ENCODE data around the gene MYBPC1. TPM values are rescaled to one million over a fixed set of nuclear protein-coding genes. Genes with fewer than 3 reads are reported as not detected.

Gene MYBPC1
- total and polyA plus RNA-seq, 2 experiments from 2014 or later = 0.18 TPM; not detected in 1

- Mint-ChIP-seq H3K27me3 (ENCODE audit: insufficient read depth, low read depth, poor library complexity) (no peaks in the 10 kb centered on the region), H3K36me3 (ENCODE audit: low read depth) (no peaks in the 10 kb centered on the region; the same call in 2 of the 3 replicates), H3K4me3 (no peak overlapping the region), H3K4me1 (peaks cover 7% of the 10 kb centered on the region; the same call in 2 of the 3 replicates), H3K9me3 (no peaks in the 10 kb centered on the region), H3K27ac (peak overlapping the region; percentile 53; the same call in 1 of the 2 replicates)
- Histone ChIP-seq H3K4me3 (no peak overlapping the region), H4K20me1 (replicated peaks; ENCODE audit: insufficient read depth) (no peaks in the 10 kb centered on the region), H3K9me2 (ENCODE audit: insufficient read depth) (no peaks in the 10 kb centered on the region), H2AFZ (no peak overlapping the region), H3K27ac (ENCODE audit: low read depth) (no peak overlapping the region), H3K4me2 (no peak overlapping the region), H3K36me3 (ENCODE audit: insufficient read depth) (no peaks in the 10 kb centered on the region), H3F3A (replicated peaks; ENCODE audit: low read depth) (no peaks in the 10 kb centered on the region), H3K27me3 (ENCODE audit: insufficient read depth) (no peaks in the 10 kb centered on the region), H3K79me2 (replicated peaks; ENCODE audit: insufficient read depth) (peaks cover 9% of the 10 kb centered on the region; the same call in 1 of the 2 replicates), H3K4me1 (ENCODE audit: insufficient read depth) (no peaks in the 10 kb centered on the region; the same call in none of the 2 replicates)
- no peak for TF ChIP-seq ZNF114 (CRISPR knock-in tag; IDR thresholded peaks at IDR 0.05)
- TF ChIP-seq NANOG (IDR thresholded peaks at IDR 0.05; ENCODE audit: borderline replicate concordance) = no peak
- no peak for TF ChIP-seq JUNB (IDR thresholded peaks at IDR 0.05; ENCODE audit: unreplicated experiment)
- TF ChIP-seq POLR2AphosphoS5 (IDR thresholded peaks at IDR 0.05; ENCODE audit: low read depth) = no peak
- no peak for TF ChIP-seq EZH2 (IDR thresholded peaks at IDR 0.05; ENCODE audit: low read depth, unreplicated experiment)
- TF ChIP-seq CREB1 (CRISPR knock-in tag; IDR thresholded peaks at IDR 0.05; ENCODE audit: low read depth) = no peak
- TF ChIP-seq CTCF (conservative IDR thresholded peaks at IDR 0.05; ENCODE audit: low read depth in 2 of 2) = no peak
- TF ChIP-seq ZNF331 (CRISPR knock-in tag; IDR thresholded peaks at IDR 0.05; ENCODE audit: low read depth) = no peak
- TF ChIP-seq, protein P1, sequence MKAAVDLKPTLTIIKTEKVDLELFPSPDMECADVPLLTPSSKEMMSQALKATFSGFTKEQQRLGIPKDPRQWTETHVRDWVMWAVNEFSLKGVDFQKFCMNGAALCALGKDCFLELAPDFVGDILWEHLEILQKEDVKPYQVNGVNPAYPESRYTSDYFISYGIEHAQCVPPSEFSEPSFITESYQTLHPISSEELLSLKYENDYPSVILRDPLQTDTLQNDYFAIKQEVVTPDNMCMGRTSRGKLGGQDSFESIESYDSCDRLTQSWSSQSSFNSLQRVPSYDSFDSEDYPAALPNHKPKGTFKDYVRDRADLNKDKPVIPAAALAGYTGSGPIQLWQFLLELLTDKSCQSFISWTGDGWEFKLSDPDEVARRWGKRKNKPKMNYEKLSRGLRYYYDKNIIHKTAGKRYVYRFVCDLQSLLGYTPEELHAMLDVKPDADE (IDR thresholded peaks at IDR 0.05) = no peak
- TF ChIP-seq, protein P2, sequence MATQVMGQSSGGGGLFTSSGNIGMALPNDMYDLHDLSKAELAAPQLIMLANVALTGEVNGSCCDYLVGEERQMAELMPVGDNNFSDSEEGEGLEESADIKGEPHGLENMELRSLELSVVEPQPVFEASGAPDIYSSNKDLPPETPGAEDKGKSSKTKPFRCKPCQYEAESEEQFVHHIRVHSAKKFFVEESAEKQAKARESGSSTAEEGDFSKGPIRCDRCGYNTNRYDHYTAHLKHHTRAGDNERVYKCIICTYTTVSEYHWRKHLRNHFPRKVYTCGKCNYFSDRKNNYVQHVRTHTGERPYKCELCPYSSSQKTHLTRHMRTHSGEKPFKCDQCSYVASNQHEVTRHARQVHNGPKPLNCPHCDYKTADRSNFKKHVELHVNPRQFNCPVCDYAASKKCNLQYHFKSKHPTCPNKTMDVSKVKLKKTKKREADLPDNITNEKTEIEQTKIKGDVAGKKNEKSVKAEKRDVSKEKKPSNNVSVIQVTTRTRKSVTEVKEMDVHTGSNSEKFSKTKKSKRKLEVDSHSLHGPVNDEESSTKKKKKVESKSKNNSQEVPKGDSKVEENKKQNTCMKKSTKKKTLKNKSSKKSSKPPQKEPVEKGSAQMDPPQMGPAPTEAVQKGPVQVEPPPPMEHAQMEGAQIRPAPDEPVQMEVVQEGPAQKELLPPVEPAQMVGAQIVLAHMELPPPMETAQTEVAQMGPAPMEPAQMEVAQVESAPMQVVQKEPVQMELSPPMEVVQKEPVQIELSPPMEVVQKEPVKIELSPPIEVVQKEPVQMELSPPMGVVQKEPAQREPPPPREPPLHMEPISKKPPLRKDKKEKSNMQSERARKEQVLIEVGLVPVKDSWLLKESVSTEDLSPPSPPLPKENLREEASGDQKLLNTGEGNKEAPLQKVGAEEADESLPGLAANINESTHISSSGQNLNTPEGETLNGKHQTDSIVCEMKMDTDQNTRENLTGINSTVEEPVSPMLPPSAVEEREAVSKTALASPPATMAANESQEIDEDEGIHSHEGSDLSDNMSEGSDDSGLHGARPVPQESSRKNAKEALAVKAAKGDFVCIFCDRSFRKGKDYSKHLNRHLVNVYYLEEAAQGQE (IDR thresholded peaks at IDR 0.05; ENCODE audit: unreplicated experiment) = no peak
- TF ChIP-seq, protein P3, sequence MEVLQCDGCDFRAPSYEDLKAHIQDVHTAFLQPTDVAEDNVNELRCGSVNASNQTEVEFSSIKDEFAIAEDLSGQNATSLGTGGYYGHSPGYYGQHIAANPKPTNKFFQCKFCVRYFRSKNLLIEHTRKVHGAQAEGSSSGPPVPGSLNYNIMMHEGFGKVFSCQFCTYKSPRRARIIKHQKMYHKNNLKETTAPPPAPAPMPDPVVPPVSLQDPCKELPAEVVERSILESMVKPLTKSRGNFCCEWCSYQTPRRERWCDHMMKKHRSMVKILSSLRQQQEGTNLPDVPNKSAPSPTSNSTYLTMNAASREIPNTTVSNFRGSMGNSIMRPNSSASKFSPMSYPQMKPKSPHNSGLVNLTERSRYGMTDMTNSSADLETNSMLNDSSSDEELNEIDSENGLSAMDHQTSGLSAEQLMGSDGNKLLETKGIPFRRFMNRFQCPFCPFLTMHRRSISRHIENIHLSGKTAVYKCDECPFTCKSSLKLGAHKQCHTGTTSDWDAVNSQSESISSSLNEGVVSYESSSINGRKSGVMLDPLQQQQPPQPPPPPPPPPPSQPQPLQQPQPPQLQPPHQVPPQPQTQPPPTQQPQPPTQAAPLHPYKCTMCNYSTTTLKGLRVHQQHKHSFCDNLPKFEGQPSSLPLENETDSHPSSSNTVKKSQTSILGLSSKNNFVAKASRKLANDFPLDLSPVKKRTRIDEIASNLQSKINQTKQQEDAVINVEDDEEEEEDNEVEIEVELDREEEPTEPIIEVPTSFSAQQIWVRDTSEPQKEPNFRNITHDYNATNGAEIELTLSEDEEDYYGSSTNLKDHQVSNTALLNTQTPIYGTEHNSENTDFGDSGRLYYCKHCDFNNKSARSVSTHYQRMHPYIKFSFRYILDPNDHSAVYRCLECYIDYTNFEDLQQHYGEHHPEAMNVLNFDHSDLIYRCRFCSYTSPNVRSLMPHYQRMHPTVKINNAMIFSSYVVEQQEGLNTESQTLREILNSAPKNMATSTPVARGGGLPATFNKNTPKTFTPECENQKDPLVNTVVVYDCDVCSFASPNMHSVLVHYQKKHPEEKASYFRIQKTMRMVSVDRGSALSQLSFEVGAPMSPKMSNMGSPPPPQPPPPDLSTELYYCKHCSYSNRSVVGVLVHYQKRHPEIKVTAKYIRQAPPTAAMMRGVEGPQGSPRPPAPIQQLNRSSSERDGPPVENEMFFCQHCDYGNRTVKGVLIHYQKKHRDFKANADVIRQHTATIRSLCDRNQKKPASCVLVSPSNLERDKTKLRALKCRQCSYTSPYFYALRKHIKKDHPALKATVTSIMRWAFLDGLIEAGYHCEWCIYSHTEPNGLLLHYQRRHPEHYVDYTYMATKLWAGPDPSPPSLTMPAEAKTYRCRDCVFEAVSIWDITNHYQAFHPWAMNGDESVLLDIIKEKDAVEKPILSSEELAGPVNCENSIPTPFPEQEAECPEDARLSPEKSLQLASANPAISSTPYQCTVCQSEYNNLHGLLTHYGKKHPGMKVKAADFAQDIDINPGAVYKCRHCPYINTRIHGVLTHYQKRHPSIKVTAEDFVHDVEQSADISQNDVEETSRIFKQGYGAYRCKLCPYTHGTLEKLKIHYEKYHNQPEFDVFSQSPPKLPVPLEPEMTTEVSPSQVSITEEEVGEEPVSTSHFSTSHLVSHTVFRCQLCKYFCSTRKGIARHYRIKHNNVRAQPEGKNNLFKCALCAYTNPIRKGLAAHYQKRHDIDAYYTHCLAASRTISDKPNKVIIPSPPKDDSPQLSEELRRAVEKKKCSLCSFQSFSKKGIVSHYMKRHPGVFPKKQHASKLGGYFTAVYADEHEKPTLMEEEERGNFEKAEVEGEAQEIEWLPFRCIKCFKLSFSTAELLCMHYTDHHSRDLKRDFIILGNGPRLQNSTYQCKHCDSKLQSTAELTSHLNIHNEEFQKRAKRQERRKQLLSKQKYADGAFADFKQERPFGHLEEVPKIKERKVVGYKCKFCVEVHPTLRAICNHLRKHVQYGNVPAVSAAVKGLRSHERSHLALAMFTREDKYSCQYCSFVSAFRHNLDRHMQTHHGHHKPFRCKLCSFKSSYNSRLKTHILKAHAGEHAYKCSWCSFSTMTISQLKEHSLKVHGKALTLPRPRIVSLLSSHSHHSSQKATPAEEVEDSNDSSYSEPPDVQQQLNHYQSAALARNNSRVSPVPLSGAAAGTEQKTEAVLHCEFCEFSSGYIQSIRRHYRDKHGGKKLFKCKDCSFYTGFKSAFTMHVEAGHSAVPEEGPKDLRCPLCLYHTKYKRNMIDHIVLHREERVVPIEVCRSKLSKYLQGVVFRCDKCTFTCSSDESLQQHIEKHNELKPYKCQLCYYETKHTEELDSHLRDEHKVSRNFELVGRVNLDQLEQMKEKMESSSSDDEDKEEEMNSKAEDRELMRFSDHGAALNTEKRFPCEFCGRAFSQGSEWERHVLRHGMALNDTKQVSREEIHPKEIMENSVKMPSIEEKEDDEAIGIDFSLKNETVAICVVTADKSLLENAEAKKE (CRISPR knock-in tag; IDR thresholded peaks at IDR 0.05) = no peak
- TF ChIP-seq EZH2phosphoT487 (IDR thresholded peaks at IDR 0.05; ENCODE audit: unreplicated experiment) = no peak
- no peak for TF ChIP-seq STAT1 (IDR thresholded peaks at IDR 0.05; ENCODE audit: unreplicated experiment)
- DNase-seq (ENCODE audit: low spot score) (no peak), ATAC-seq (no peak)
Observed at GRCh38 chr12:101713059-101713682, 118.4 kb downstream of the MYBPC1 start.

All from GM23338 (cell line).